K562 (cell line): ENCODE measurements around the gene GRIK1. TPM values are rescaled to one million over a fixed set of nuclear protein-coding genes. Genes with fewer than 3 reads are reported as not detected.
A peak's percentile ranks its signal among the peaks of the same experiment; 100 is the strongest.

Source experiments
- ATAC-seq: fragments of 200-7000 bp; cut with Tn5 transposase; 3 replicates; pipeline ENCODE4 v1.9.1; 2020; ENCODE audit warnings: moderate library complexity
- BruUV-seq: library from RNA; stranded (reverse); fragments of 400-500 nt; replicated peaks from 2 replicates; lab custom pipeline; 2021; lab: Mats Ljungman, UMichigan
- CTCF ChIA-PET: fragments of 300-600 bp; formaldehyde crosslinking; extraction: SDS; loops from one replicate; lab custom pipeline; 2021; ENCODE audit warnings: low intra/inter-chr PET ratio; lab: Yijun Ruan, JAX
- POLR2A ChIA-PET: fragments of 300-600, 350-650 bp; sonication (Branson Sonifier 250); formaldehyde crosslinking; extraction: SDS; loops from one replicate; lab custom pipeline; 2021; ENCODE audit warnings: antibody characterized with exemption, inconsistent platforms; lab: Yijun Ruan, JAX
- DNase-seq, 4 experiments: peaks; one replicate each; pipeline versions ENCODE4 v3.0.0 to v3.0.0-alpha.2; 2011 to 2018; ENCODE audit warnings: low spot score in 3 of 4, mixed read lengths in 3 of 4; ENCODE audit errors: extremely low read depth in 1 of 4
- FAIRE-seq: peaks from 2 replicates; lab custom pipeline; 2011; peaks lifted over from hg19 to GRCh38; lab: Jason Lieb, UNC
- H2AFZ ChIP-seq: 2 replicates; pipeline ENCODE4 v1.6.0; 2011; ENCODE audit warnings: low read depth, low read length, control low read depth, inconsistent platforms
- H3K27ac ChIP-seq: fragments of 200-600 bp; 3 replicates; pipeline ENCODE4 v1.8.0; 2011; ENCODE audit warnings: low read depth, mild to moderate bottlenecking, control low read depth, inconsistent platforms, low read length, moderate library complexity, mixed read lengths; ENCODE audit errors: extremely low read depth
- H3K27me3 ChIP-seq, 2 experiments: fragments of 300-600 bp in 1 of 2; 2 replicates in 1 of 2; 3 replicates in 1 of 2; pipeline versions ENCODE4 v1.6.0 to v1.8.0; 2011; ENCODE audit warnings: inconsistent platforms in 2 of 2, low read length in 2 of 2, mild to moderate bottlenecking in 1 of 2, mixed read lengths in 1 of 2, moderate library complexity in 1 of 2; ENCODE audit not compliant: control insufficient read depth in 2 of 2, insufficient read depth in 2 of 2
- H3K36me3 ChIP-seq: fragments of 300-600 bp; 3 replicates; pipeline ENCODE4 v1.8.0; 2011; ENCODE audit warnings: mild to moderate bottlenecking, low read length, inconsistent platforms; ENCODE audit not compliant: control insufficient read depth, insufficient read depth
- H3K4me1 ChIP-seq, 2 experiments: fragments of 200-600 bp in 1 of 2; replicated peaks in 1 of 2; 2 replicates in 1 of 2; 3 replicates in 1 of 2; pipeline versions ENCODE4 v1.5.1 to v1.8.0; 2011; ENCODE audit warnings: inconsistent platforms in 2 of 2, low read length in 2 of 2, mild to moderate bottlenecking in 1 of 2, mixed read lengths in 1 of 2, moderate library complexity in 1 of 2; ENCODE audit not compliant: control insufficient read depth in 2 of 2, insufficient read depth in 2 of 2
- H3K4me2 ChIP-seq: 2 replicates; pipeline ENCODE4 v1.6.1; 2011; ENCODE audit warnings: low read length, control low read depth, inconsistent platforms, mixed read lengths; ENCODE audit not compliant: insufficient read depth
- H3K4me3 ChIP-seq: fragments of 200-600 bp; sonication (generic), shearing (Covaris generic); 2 replicates; pipeline ENCODE4 v1.5.1; 2016; ENCODE audit warnings: control low read depth, inconsistent platforms
- H3K79me2 ChIP-seq: fragments of 200-600 bp; 3 replicates; pipeline ENCODE4 v1.8.0; 2011; ENCODE audit warnings: low read length, inconsistent platforms; ENCODE audit not compliant: control insufficient read depth, insufficient read depth
- H3K9ac ChIP-seq, 2 experiments: 2 replicates each; pipeline versions ENCODE4 v1.6.0 to v1.6.1; 2011; ENCODE audit warnings: low read depth in 2 of 2, low read length in 2 of 2, control low read depth in 1 of 2, inconsistent platforms in 1 of 2, mild to moderate bottlenecking in 1 of 2, mixed read lengths in 1 of 2; ENCODE audit not compliant: insufficient read depth in 1 of 2
- H3K9me1 ChIP-seq: one replicate; pipeline ENCODE4 v1.6.0; 2011; ENCODE audit warnings: inconsistent platforms, mild to moderate bottlenecking, low read length, moderate library complexity; ENCODE audit not compliant: control insufficient read depth, insufficient read depth
- H3K9me3 ChIP-seq: replicated peaks from 2 replicates; pipeline ENCODE4 v1.5.1; 2011; ENCODE audit warnings: low read depth, low read length, inconsistent platforms; ENCODE audit not compliant: control insufficient read depth, insufficient read depth
- H4K20me1 ChIP-seq: replicated peaks from 2 replicates; pipeline ENCODE4 v1.6.1; 2011; ENCODE audit warnings: low read length, inconsistent platforms, mixed read lengths; ENCODE audit not compliant: control insufficient read depth, insufficient read depth
- CBX5 ChIP-seq: IDR thresholded peaks from 2 replicates; pipeline ENCODE4 v1.6.1; 2014; ENCODE audit warnings: low read depth, borderline replicate concordance
- IRF1 ChIP-seq: sonication (generic); formaldehyde crosslinking; IDR thresholded peaks from 2 replicates; pipeline ENCODE4 v1.8.0; 2022; ENCODE audit warnings: missing genetic modification reagents, mild to moderate bottlenecking, borderline replicate concordance
- NFATC3 ChIP-seq: fragments of 450-650 bp; IDR thresholded peaks from 2 replicates; pipeline ENCODE4 v1.6.1; 2017; ENCODE audit warnings: mild to moderate bottlenecking
- NR2C1 ChIP-seq, 2 experiments: fragments of 450-650 bp; IDR thresholded peaks; 2 replicates each; pipeline ENCODE4 v1.6.1; 2017; ENCODE audit warnings: mild to moderate bottlenecking in 2 of 2, antibody characterized with exemption in 1 of 2, inconsistent platforms in 1 of 2, missing compliant biosample characterization in 1 of 2, missing genetic modification characterization in 1 of 2
- POLR3G ChIP-seq: IDR thresholded peaks from 2 replicates; pipeline ENCODE4 v1.6.1; 2011; ENCODE audit not compliant: insufficient read length, insufficient replicate concordance; ENCODE audit errors: extremely low read depth
- RUNX1 ChIP-seq: sonication (generic); IDR thresholded peaks from 2 replicates; pipeline ENCODE4 v1.6.1; 2016; ENCODE audit warnings: antibody characterized with exemption, low read depth
- SAFB ChIP-seq: fragments of 200-400 bp; formaldehyde crosslinking; IDR thresholded peaks from 2 replicates; pipeline ENCODE4 v1.6.1; 2017; ENCODE audit warnings: low read depth, low read length, borderline replicate concordance
- ZNF668 ChIP-seq: fragments of 250-450 bp; sonication (Bioruptor Pico); IDR thresholded peaks from 2 replicates; pipeline ENCODE4 v1.8.0; 2022; ENCODE audit warnings: mild to moderate bottlenecking, inconsistent platforms
- WGBS: fragments of 100-300 bp; shearing (Covaris generic); methylation state at CpG from one replicate; pipeline ENCODE4 v1.1.6; 2016; ENCODE audit warnings: low coverage, mixed read lengths; ENCODE audit not compliant: insufficient coverage; ENCODE audit errors: missing lambda C conversion rate; 5-methylcytosine and 5-hydroxymethylcytosine counted together
- in situ Hi-C: fragments of 300-500 bp; cut with MboI; formaldehyde crosslinking; loops from 4 replicates; pipeline ENCODE4 v1.15.0; 2018; ENCODE audit warnings: inconsistent platforms, mixed read lengths
- intact Hi-C: fragments of 100-400 bp; cut with micrococcal nuclease; formaldehyde crosslinking; loops from 2 replicates; pipeline ENCODE4 v1.14.2; 2022
- polyA plus RNA-seq, 8 experiments: library from polyadenylated mRNA; depleted of rRNA in 4 of 8; stranded (reverse) in 5 of 8; unstranded in 3 of 8; fragments of >200 nt; fragmentation: Nextera tagmentation in 2 of 8; fragmentation: Illumina TruSeq in 1 of 8; extraction: Ambion mirVana in 2 of 8; extraction: Trizol in 1 of 8; gene quantifications; 2 replicates each; pipeline versions ENCODE4 v1.2.1 to v1.2.3, GENCODE V29; 2011 to 2014; ENCODE audit warnings: inconsistent platforms in 1 of 8, missing spikeins in 1 of 8
- total RNA-seq, 7 experiments: library from RNA; depleted of rRNA in 6 of 7; stranded (reverse); fragments of >200 nt in 6 of 7; fragmentation: Illumina TruSeq in 2 of 7; extraction: Trizol in 2 of 7; gene quantifications; 2 replicates each; pipeline versions ENCODE4 v1.2.1 to v1.2.3, GENCODE V29; 2011 to 2021; ENCODE audit warnings: low replicate concordance in 1 of 7
- TF ChIP-seq, protein P1 (sequence below): fragments of 250-450 bp; sonication (Bioruptor Pico); IDR thresholded peaks from 2 replicates; pipeline ENCODE4 v1.8.0; 2021; ENCODE audit warnings: mild to moderate bottlenecking, moderate library complexity

Gene GRIK1
- total and polyA plus RNA-seq, 9 of the 15 experiments (the other 6 are each of a cell fraction or from before 2014, with no cell fraction given) = 0.17 to 2.8 (median 0.53) TPM

DNA sequence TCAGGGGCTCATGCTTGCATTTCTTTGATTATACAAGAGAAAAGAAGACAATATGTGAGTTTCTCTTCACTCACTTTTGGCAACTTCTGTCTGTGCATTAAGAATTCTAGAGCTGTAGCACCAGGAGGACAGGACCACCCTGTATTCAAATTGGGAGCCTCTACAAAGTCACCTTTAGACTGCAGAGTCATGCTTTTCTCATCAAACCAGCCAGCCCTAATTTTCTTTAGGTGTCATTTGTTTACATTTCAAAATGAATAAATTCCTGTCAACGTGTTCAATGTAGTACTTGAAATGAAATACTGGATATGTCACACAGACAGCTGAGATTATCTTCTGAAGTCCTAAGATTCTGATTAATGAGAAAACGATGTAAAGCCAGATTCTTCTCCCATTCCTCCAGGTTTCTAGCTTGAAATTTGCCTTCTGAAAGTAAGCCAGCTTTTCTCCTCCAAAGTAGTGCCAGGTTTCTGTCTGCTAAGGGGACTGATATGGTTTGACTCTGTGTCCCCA is 177.2 kb downstream of the GRIK1 start:
- peak; percentile 23 for FAIRE-seq
- H3K4me3 ChIP-seq = no peak overlapping the region
- intact Hi-C loops = no loop called here
- H3K4me1 ChIP-seq = peaks cover 0 to 6% of the 10 kb centered on the region in 2 experiments; a peak in 2 of 5 replicates
- POLR2A ChIA-PET = interaction anchor here (1.6 kb wide), 1 partner anchor 9 kb away, joined by 4 read pairs; no protein-coding TSS in a partner anchor
- BruUV-seq = no TSS peak
- 5% methylated on average over 2 of the region's 2 CpGs for WGBS
- H3K9me1 ChIP-seq = no peaks in the 10 kb centered on the region
- CTCF ChIA-PET = no interaction called here
- H3K9me3 ChIP-seq = no peaks in the 10 kb centered on the region
- no peaks in the 10 kb centered on the region for H3K79me2 ChIP-seq
- no peak overlapping the region for H3K9ac ChIP-seq
- H3K4me2 ChIP-seq = no peak overlapping the region
- H2AFZ ChIP-seq = peak overlapping the region; percentile 46; the same call in 1 of the 2 replicates
- DNase-seq = no peak
- no peaks in the 10 kb centered on the region for H4K20me1 ChIP-seq
- H3K36me3 ChIP-seq = no peaks in the 10 kb centered on the region
- in situ Hi-C loops = no loop called here
- 0 out of 3 replicates have a peak, but pooled peaks have one; percentile 34 for ATAC-seq
- H3K27ac ChIP-seq = no peak overlapping the region
- H3K27me3 ChIP-seq = no peaks in the 10 kb centered on the region
- TF ChIP-seq IRF1 (CRISPR knock-in tag) = no peak
- no peak for TF ChIP-seq SAFB
- no peak for TF ChIP-seq ZNF668 (CRISPR knock-in tag)
- no peak for TF ChIP-seq CBX5
- no peak for TF ChIP-seq NR2C1 (IDR thresholded peaks at IDR 0.05)
- TF ChIP-seq NR2C1 (tag; IDR thresholded peaks at IDR 0.05) = no peak
- TF ChIP-seq, protein P1, sequence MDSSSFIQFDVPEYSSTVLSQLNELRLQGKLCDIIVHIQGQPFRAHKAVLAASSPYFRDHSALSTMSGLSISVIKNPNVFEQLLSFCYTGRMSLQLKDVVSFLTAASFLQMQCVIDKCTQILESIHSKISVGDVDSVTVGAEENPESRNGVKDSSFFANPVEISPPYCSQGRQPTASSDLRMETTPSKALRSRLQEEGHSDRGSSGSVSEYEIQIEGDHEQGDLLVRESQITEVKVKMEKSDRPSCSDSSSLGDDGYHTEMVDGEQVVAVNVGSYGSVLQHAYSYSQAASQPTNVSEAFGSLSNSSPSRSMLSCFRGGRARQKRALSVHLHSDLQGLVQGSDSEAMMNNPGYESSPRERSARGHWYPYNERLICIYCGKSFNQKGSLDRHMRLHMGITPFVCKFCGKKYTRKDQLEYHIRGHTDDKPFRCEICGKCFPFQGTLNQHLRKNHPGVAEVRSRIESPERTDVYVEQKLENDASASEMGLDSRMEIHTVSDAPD (CRISPR knock-in tag) = no peak
- no peak for TF ChIP-seq RUNX1
- TF ChIP-seq POLR3G = no peak
- no peak for TF ChIP-seq NFATC3
